SU-DHL-6 (cell line): Measurements from ENCODE around the gene GHRHR.

Experiments used
- EZH2phosphoT487 ChIP-seq: fragments of 200-600 bp; sonication (generic), shearing (Covaris generic); conservative IDR thresholded peaks from 2 replicates; pipeline ENCODE4 v1.6.1; 2018; ENCODE audit warnings: mild to moderate bottlenecking, antibody characterized with exemption, low read length, moderate library complexity, mixed read lengths
- TF ChIP-seq, protein P1 (sequence below): fragments of 200-600 bp; sonication (generic); IDR thresholded peaks from one replicate; pipeline ENCODE4 v1.5.1; 2017; ENCODE audit warnings: antibody characterized with exemption, mild to moderate bottlenecking, low read length, moderate library complexity; ENCODE audit not compliant: insufficient read depth, poor library complexity, severe bottlenecking

GRCh38 chr7:31019509-31019908 is 55.8 kb downstream of the GHRHR start:
- TF ChIP-seq, protein P1, sequence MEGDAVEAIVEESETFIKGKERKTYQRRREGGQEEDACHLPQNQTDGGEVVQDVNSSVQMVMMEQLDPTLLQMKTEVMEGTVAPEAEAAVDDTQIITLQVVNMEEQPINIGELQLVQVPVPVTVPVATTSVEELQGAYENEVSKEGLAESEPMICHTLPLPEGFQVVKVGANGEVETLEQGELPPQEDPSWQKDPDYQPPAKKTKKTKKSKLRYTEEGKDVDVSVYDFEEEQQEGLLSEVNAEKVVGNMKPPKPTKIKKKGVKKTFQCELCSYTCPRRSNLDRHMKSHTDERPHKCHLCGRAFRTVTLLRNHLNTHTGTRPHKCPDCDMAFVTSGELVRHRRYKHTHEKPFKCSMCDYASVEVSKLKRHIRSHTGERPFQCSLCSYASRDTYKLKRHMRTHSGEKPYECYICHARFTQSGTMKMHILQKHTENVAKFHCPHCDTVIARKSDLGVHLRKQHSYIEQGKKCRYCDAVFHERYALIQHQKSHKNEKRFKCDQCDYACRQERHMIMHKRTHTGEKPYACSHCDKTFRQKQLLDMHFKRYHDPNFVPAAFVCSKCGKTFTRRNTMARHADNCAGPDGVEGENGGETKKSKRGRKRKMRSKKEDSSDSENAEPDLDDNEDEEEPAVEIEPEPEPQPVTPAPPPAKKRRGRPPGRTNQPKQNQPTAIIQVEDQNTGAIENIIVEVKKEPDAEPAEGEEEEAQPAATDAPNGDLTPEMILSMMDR, result no peak
- TF ChIP-seq EZH2phosphoT487, result no peak
